Measurements from ENCODE around the gene CCNY. TPM values are rescaled to one million over a fixed set of nuclear protein-coding genes. Genes with fewer than 3 reads are reported as not detected.
A peak's percentile ranks its signal among the peaks of the same experiment; 100 is the strongest.

Gene CCNY
- total RNA-seq, 2 donors from 2014 or later = 54.9 to 60.8 TPM

GRCh38 chr10:35594115-35595079 lies 258.1 kb downstream of the CCNY start:
- DNase-seq (ENCODE audit: low spot score) (no peak), ATAC-seq (no peak)
- peaks cover 11 to 21% of the 10 kb centered on the region in 2 donors for H3K27me3 Mint-ChIP-seq
- no peaks in the 10 kb centered on the region for H3K4me1 Mint-ChIP-seq (ENCODE audit: low read depth in 2 of 2)
- no peak overlapping the region for H3K27ac Mint-ChIP-seq
- no peak overlapping the region for H3K4me3 Mint-ChIP-seq
- H3K36me3 Mint-ChIP-seq = peaks cover 5% of the 10 kb centered on the region
- peaks cover 2% of the 10 kb centered on the region for H3K9me3 Mint-ChIP-seq

- Mint-ChIP-seq H3K27me3 (peaks cover 13 to 22% of the 10 kb centered on the region in 2 donors), H3K36me3 (peaks cover 5% of the 10 kb centered on the region), H3K4me1 (ENCODE audit: low read depth in 2 of 2) (no peaks in the 10 kb centered on the region), H3K27ac (no peak overlapping the region), H3K4me3 (no peak overlapping the region), H3K9me3 (peaks cover 2% of the 10 kb centered on the region)
- no peak for ATAC-seq
- DNase-seq (ENCODE audit: low spot score) = no peak
These were observed 258.8 kb downstream of the CCNY start for GRCh38 chr10:35595106-35595505.

- no peak overlapping the region for H3K27ac Mint-ChIP-seq
- DNase-seq (ENCODE audit: low spot score) (no peak), ATAC-seq (no peak)
- no peaks in the 10 kb centered on the region for H3K9me3 Mint-ChIP-seq
- H3K4me3 Mint-ChIP-seq = no peak overlapping the region
- H3K27me3 Mint-ChIP-seq = peaks cover 14 to 27% of the 10 kb centered on the region in 2 donors
- H3K36me3 Mint-ChIP-seq = no peaks in the 10 kb centered on the region
- no peaks in the 10 kb centered on the region for H3K4me1 Mint-ChIP-seq (ENCODE audit: low read depth in 2 of 2)
These were observed 262.1 kb downstream of the CCNY start for GRCh38 chr10:35598379-35598778.

GRCh38 chr10:35600193-35600592 lies 263.9 kb downstream of the CCNY start:
- Mint-ChIP-seq H3K4me3 (no peak overlapping the region), H3K9me3 (no peaks in the 10 kb centered on the region), H3K27me3 (peaks cover 27 to 43% of the 10 kb centered on the region in 2 donors), H3K27ac (no peak overlapping the region), H3K36me3 (no peaks in the 10 kb centered on the region), H3K4me1 (ENCODE audit: low read depth in 2 of 2) (no peaks in the 10 kb centered on the region)
- no peak for ATAC-seq
- no peak for DNase-seq (ENCODE audit: low spot score)

GRCh38 chr10:35605191-35605590 lies 268.9 kb downstream of the CCNY start, which contains the start of gene GJD4:
TSS of gene GJD4 (plus strand) at chr10:35605341. CDS start at chr10:35605568, 227 bp downstream.
- DNase-seq (ENCODE audit: low spot score) = no peak
- Mint-ChIP-seq H3K36me3 (no peaks in the 10 kb centered on the region), H3K27ac (no peak within 1 kb of the TSS), H3K9me3 (no peaks in the 10 kb centered on the region), H3K27me3 (peaks cover 28 to 49% of the 10 kb centered on the region in 2 donors), H3K4me3 (no peak within 1 kb of the TSS), H3K4me1 (ENCODE audit: low read depth in 2 of 2) (peaks cover 6 to 8% of the 10 kb centered on the region in 2 donors)
- no peak for ATAC-seq

GRCh38 chr10:35606430-35606829 lies 270.1 kb downstream of the CCNY start:
- Mint-ChIP-seq H3K4me1 (ENCODE audit: low read depth in 2 of 2) (peaks cover 6 to 8% of the 10 kb centered on the region in 2 donors), H3K9me3 (no peaks in the 10 kb centered on the region), H3K36me3 (no peaks in the 10 kb centered on the region), H3K27me3 (peaks cover 28 to 44% of the 10 kb centered on the region in 2 donors), H3K4me3 (no peak overlapping the region), H3K27ac (no peak overlapping the region)
- no peak for ATAC-seq
- DNase-seq (ENCODE audit: low spot score) = no peak

- no peak for DNase-seq (ENCODE audit: low spot score)
- ATAC-seq = peak; percentile 56 to 59
- Mint-ChIP-seq H3K4me3 (peak overlapping the region; percentile 67), H3K4me1 (ENCODE audit: low read depth in 2 of 2) (peaks cover 6 to 8% of the 10 kb centered on the region in 2 donors), H3K27me3 (peaks cover 32 to 54% of the 10 kb centered on the region in 2 donors), H3K27ac (no peak overlapping the region), H3K9me3 (no peaks in the 10 kb centered on the region), H3K36me3 (no peaks in the 10 kb centered on the region)
These were observed 271.4 kb downstream of the CCNY start for GRCh38 chr10:35607475-35608327.

- Mint-ChIP-seq H3K4me1 (ENCODE audit: low read depth in 2 of 2) (peaks cover 6 to 8% of the 10 kb centered on the region in 2 donors), H3K27me3 (peaks cover 30 to 52% of the 10 kb centered on the region in 2 donors), H3K27ac (no peak overlapping the region), H3K4me3 (no peak overlapping the region), H3K36me3 (no peaks in the 10 kb centered on the region), H3K9me3 (no peaks in the 10 kb centered on the region)
- DNase-seq (ENCODE audit: low spot score) (no peak), ATAC-seq (no peak)
These were observed 272.0 kb downstream of the CCNY start for GRCh38 chr10:35608328-35608672.

- no peak overlapping the region for H3K4me3 Mint-ChIP-seq
- ATAC-seq (no peak), DNase-seq (ENCODE audit: low spot score) (no peak)
- H3K27ac Mint-ChIP-seq = no peak overlapping the region
- H3K4me1 Mint-ChIP-seq (ENCODE audit: low read depth in 2 of 2) = peaks cover 6 to 8% of the 10 kb centered on the region in 2 donors
- H3K9me3 Mint-ChIP-seq = no peaks in the 10 kb centered on the region
- peaks cover 19 to 40% of the 10 kb centered on the region in 2 donors for H3K27me3 Mint-ChIP-seq
- H3K36me3 Mint-ChIP-seq = no peaks in the 10 kb centered on the region
These were observed 275.4 kb downstream of the CCNY start for GRCh38 chr10:35611750-35612149.

GRCh38 chr10:35612385-35613106 lies 276.2 kb downstream of the CCNY start:
- H3K36me3 Mint-ChIP-seq = no peaks in the 10 kb centered on the region
- H3K4me1 Mint-ChIP-seq (ENCODE audit: low read depth in 2 of 2) = peaks cover 0 to 3% of the 10 kb centered on the region in 2 donors
- H3K9me3 Mint-ChIP-seq = no peaks in the 10 kb centered on the region
- DNase-seq (ENCODE audit: low spot score) = no peak
- ATAC-seq = no peak
- H3K4me3 Mint-ChIP-seq = no peak overlapping the region
- no peak overlapping the region for H3K27ac Mint-ChIP-seq
- H3K27me3 Mint-ChIP-seq = peaks cover 14 to 33% of the 10 kb centered on the region in 2 donors

GRCh38 chr10:35613107-35613440 lies 276.8 kb downstream of the CCNY start:
- H3K36me3 Mint-ChIP-seq = no peaks in the 10 kb centered on the region
- DNase-seq (ENCODE audit: low spot score) = no peak
- H3K27me3 Mint-ChIP-seq = peaks cover 13 to 33% of the 10 kb centered on the region in 2 donors
- no peaks in the 10 kb centered on the region for H3K4me1 Mint-ChIP-seq (ENCODE audit: low read depth in 2 of 2)
- no peak overlapping the region for H3K4me3 Mint-ChIP-seq
- no peaks in the 10 kb centered on the region for H3K9me3 Mint-ChIP-seq
- H3K27ac Mint-ChIP-seq = no peak overlapping the region
- ATAC-seq = no peak

GRCh38 chr10:35613597-35614226 lies 277.4 kb downstream of the CCNY start:
- H3K4me1 Mint-ChIP-seq (ENCODE audit: low read depth in 2 of 2) = no peaks in the 10 kb centered on the region
- peaks cover 13 to 33% of the 10 kb centered on the region in 2 donors for H3K27me3 Mint-ChIP-seq
- no peaks in the 10 kb centered on the region for H3K36me3 Mint-ChIP-seq
- ATAC-seq = no peak
- H3K9me3 Mint-ChIP-seq = no peaks in the 10 kb centered on the region
- no peak for DNase-seq (ENCODE audit: low spot score)
- H3K27ac Mint-ChIP-seq = no peak overlapping the region
- H3K4me3 Mint-ChIP-seq = no peak overlapping the region

- Mint-ChIP-seq H3K4me1 (ENCODE audit: low read depth in 2 of 2) (no peaks in the 10 kb centered on the region), H3K27me3 (peaks cover 13 to 33% of the 10 kb centered on the region in 2 donors)
These were observed 278.0 kb downstream of the CCNY start for GRCh38 chr10:35614312-35614711.

More at GRCh38 chr10:35614312-35614711, 278.0 kb downstream of the CCNY start:
- no peaks in the 10 kb centered on the region for H3K36me3 Mint-ChIP-seq
- H3K27ac Mint-ChIP-seq = no peak overlapping the region
- no peaks in the 10 kb centered on the region for H3K9me3 Mint-ChIP-seq
- no peak for DNase-seq (ENCODE audit: low spot score)
- no peak overlapping the region for H3K4me3 Mint-ChIP-seq
- no peak for ATAC-seq

All from natural killer cell treated with Interleukin-12 subunit alpha and Interleukin-12 subunit beta and Interleukin-15 and Interleukin-18, amount 100 ng/mL, for 72 hours (primary cell).